K562 (cell line): Measurements from ENCODE around the gene EDDM3A. TPM values are rescaled to one million over a fixed set of nuclear protein-coding genes. Genes with fewer than 3 reads are reported as not detected.

Experiments
- CBFA2T2 ChIP-seq: fragments of 450-650 bp; conservative IDR thresholded peaks from 2 replicates; pipeline ENCODE4 v1.6.1; 2017; ENCODE audit warnings: mild to moderate bottlenecking
- CHD2 ChIP-seq: IDR thresholded peaks from 2 replicates; pipeline ENCODE4 v1.6.1; 2011; ENCODE audit warnings: low read depth, low read length
- CTBP1 ChIP-seq: fragments of 450-650 bp; IDR thresholded peaks from 2 replicates; pipeline ENCODE4 v1.6.1; 2016; ENCODE audit warnings: borderline replicate concordance
- CTCF ChIP-seq, 3 experiments: IDR thresholded peaks in 2 of 3; conservative IDR thresholded peaks in 1 of 3; 2 replicates each; pipeline ENCODE4 v1.5.1; 2011 to 2012; ENCODE audit warnings: low read length in 3 of 3, mild to moderate bottlenecking in 3 of 3, control low read depth in 2 of 3, improper control_type of control experiment in 1 of 3, inconsistent platforms in 1 of 3, low read depth in 1 of 3, mixed read lengths in 1 of 3, moderate library complexity in 1 of 3; ENCODE audit not compliant: insufficient read depth in 2 of 3
- ETS1 ChIP-seq: conservative IDR thresholded peaks from 2 replicates; pipeline ENCODE4 v1.6.1; 2011; ENCODE audit warnings: low read depth, mild to moderate bottlenecking, low read length; ENCODE audit not compliant: control insufficient read depth
- FOXP1 ChIP-seq: sonication (generic); formaldehyde crosslinking; IDR thresholded peaks from 2 replicates; pipeline ENCODE4 v1.8.0; 2022; ENCODE audit warnings: mild to moderate bottlenecking, missing genetic modification reagents
- KAT8 ChIP-seq: fragments of 450-650 bp; IDR thresholded peaks from 2 replicates; pipeline ENCODE4 v1.6.1; 2016; ENCODE audit warnings: low read depth, mild to moderate bottlenecking
- OTX1 ChIP-seq: fragments of 450-650 bp; formaldehyde crosslinking; IDR thresholded peaks from 2 replicates; pipeline ENCODE4 v1.4.0; 2022; ENCODE audit warnings: mild to moderate bottlenecking
- PREB ChIP-seq: sonication (generic); formaldehyde crosslinking; IDR thresholded peaks from 2 replicates; pipeline ENCODE4 v1.8.1; 2023; ENCODE audit warnings: mild to moderate bottlenecking, missing genetic modification reagents
- PTBP1 ChIP-seq: fragments of 200-400 bp; formaldehyde crosslinking; IDR thresholded peaks from 2 replicates; pipeline ENCODE4 v1.6.1; 2017; ENCODE audit warnings: low read depth, low read length
- RAD21 ChIP-seq, 2 experiments: fragments of 250-450 bp in 1 of 2; fragments of 450-650 bp in 1 of 2; sonication (Bioruptor Pico) in 1 of 2; formaldehyde crosslinking in 1 of 2; IDR thresholded peaks in 1 of 2; conservative IDR thresholded peaks in 1 of 2; 2 replicates each; pipeline versions ENCODE4 v1.4.0 to v1.8.0; 2020 to 2022; ENCODE audit warnings: mild to moderate bottlenecking in 2 of 2, moderate library complexity in 1 of 2
- RUNX1 ChIP-seq: sonication (generic); IDR thresholded peaks from 2 replicates; pipeline ENCODE4 v1.6.1; 2016; ENCODE audit warnings: antibody characterized with exemption, low read depth
- SMARCA5 ChIP-seq: fragments of 450-650 bp; IDR thresholded peaks from 2 replicates; pipeline ENCODE4 v1.6.1; 2016
- SMC3 ChIP-seq: conservative IDR thresholded peaks from 2 replicates; pipeline ENCODE4 v1.6.1; 2011; ENCODE audit warnings: low read depth, low read length, improper control_type of control experiment; ENCODE audit not compliant: insufficient read depth
- THAP12 ChIP-seq: fragments of 250-450 bp; sonication (Bioruptor Pico); IDR thresholded peaks from 2 replicates; pipeline ENCODE4 v1.9.0; 2021; ENCODE audit warnings: mild to moderate bottlenecking, inconsistent platforms
- ZFP36 ChIP-seq: fragments of 150-350 bp; IDR thresholded peaks from 2 replicates; pipeline ENCODE4 v1.6.1; 2018; ENCODE audit warnings: low read length, low read depth; ENCODE audit not compliant: partially characterized antibody
- ZNF766 ChIP-seq: fragments of 200-800 bp; sonication (Bioruptor generic); conservative IDR thresholded peaks from 2 replicates; pipeline ENCODE4 v1.6.1; 2016; ENCODE audit warnings: missing genetic modification characterization, missing compliant biosample characterization
- polyA plus RNA-seq, 8 experiments: library from polyadenylated mRNA; depleted of rRNA in 4 of 8; stranded (reverse) in 5 of 8; unstranded in 3 of 8; fragments of >200 nt; fragmentation: Nextera tagmentation in 2 of 8; fragmentation: Illumina TruSeq in 1 of 8; extraction: Ambion mirVana in 2 of 8; extraction: Trizol in 1 of 8; gene quantifications; 2 replicates each; pipeline versions ENCODE4 v1.2.1 to v1.2.3, GENCODE V29; 2011 to 2014; ENCODE audit warnings: inconsistent platforms in 1 of 8, missing spikeins in 1 of 8
- total RNA-seq, 7 experiments: library from RNA; depleted of rRNA in 6 of 7; stranded (reverse); fragments of >200 nt in 6 of 7; fragmentation: Illumina TruSeq in 2 of 7; extraction: Trizol in 2 of 7; gene quantifications; 2 replicates each; pipeline versions ENCODE4 v1.2.1 to v1.2.3, GENCODE V29; 2011 to 2021; ENCODE audit warnings: low replicate concordance in 1 of 7

EDDM3A gene
- total and polyA plus RNA-seq, 9 of the 15 experiments (the other 6 are each of a cell fraction or from before 2014, with no cell fraction given): not detected

- TF ChIP-seq THAP12 (CRISPR knock-in tag): no peak
- no peak for TF ChIP-seq ZNF766 (CRISPR knock-in tag)
- no peak for TF ChIP-seq PTBP1
- no peak for TF ChIP-seq CTBP1
- no peak for TF ChIP-seq OTX1 (CRISPR knock-in tag)
- peak; percentile 60 to 67 (median 64) for TF ChIP-seq CTCF (IDR thresholded peaks at IDR 0.05 in 2 of 3, conservative IDR thresholded peaks at IDR 0.05 in 1 of 3; ENCODE audit: insufficient read depth in 2 of 3, low read depth in 1 of 3, low read length in 3 of 3)
- no peak for TF ChIP-seq ETS1
- TF ChIP-seq FOXP1 (CRISPR knock-in tag): no peak
- no peak for TF ChIP-seq KAT8
- peak; percentile 45 to 75 for TF ChIP-seq RAD21 (CRISPR knock-in tag; conservative IDR thresholded peaks at IDR 0.05 in 1 of 2, IDR thresholded peaks at IDR 0.05 in 1 of 2)
- TF ChIP-seq ZFP36: no peak
- TF ChIP-seq CHD2: no peak
- TF ChIP-seq RUNX1: no peak
- no peak for TF ChIP-seq SMARCA5
- TF ChIP-seq PREB (CRISPR knock-in tag): no peak
- TF ChIP-seq SMC3: peak; percentile 55
- TF ChIP-seq CBFA2T2: no peak
Measured at GRCh38 chr14:20757965-20758364, 12.3 kb downstream of the EDDM3A start (continued).
